Ishikawa (cell line): ENCODE measurements around the gene DNASE1L3.

Source experiments
- CEBPB ChIP-seq: IDR thresholded peaks from 2 replicates; pipeline ENCODE4 v1.6.1; 2012
- CREB1 ChIP-seq: IDR thresholded peaks from 2 replicates; pipeline ENCODE4 v1.6.1; 2012; ENCODE audit warnings: low read depth
- EGR1 ChIP-seq: IDR thresholded peaks from 2 replicates; pipeline ENCODE4 v1.6.1; 2012
- EP300 ChIP-seq: IDR thresholded peaks from 2 replicates; pipeline ENCODE4 v1.6.1; 2012; ENCODE audit warnings: borderline replicate concordance
- FOXM1 ChIP-seq: IDR thresholded peaks from 2 replicates; pipeline ENCODE4 v1.6.1; 2012; ENCODE audit warnings: low read depth, borderline replicate concordance
- MAX ChIP-seq: IDR thresholded peaks from 2 replicates; pipeline ENCODE4 v1.6.1; 2012
- NFIC ChIP-seq: IDR thresholded peaks from 2 replicates; pipeline ENCODE4 v1.6.1; 2012
- RAD21 ChIP-seq: IDR thresholded peaks from 2 replicates; pipeline ENCODE4 v1.6.1; 2012; ENCODE audit warnings: low read depth
- REST ChIP-seq: IDR thresholded peaks from 2 replicates; pipeline ENCODE4 v1.6.1; 2012; ENCODE audit warnings: low read depth, mild to moderate bottlenecking
- TAF1 ChIP-seq: IDR thresholded peaks from 2 replicates; pipeline ENCODE4 v1.6.1; 2012; ENCODE audit warnings: low read depth, mild to moderate bottlenecking
- TCF12 ChIP-seq: IDR thresholded peaks from 2 replicates; pipeline ENCODE4 v1.6.1; 2012; ENCODE audit warnings: low read depth
- TEAD4 ChIP-seq: IDR thresholded peaks from 2 replicates; pipeline ENCODE4 v1.6.1; 2012
- USF1 ChIP-seq: IDR thresholded peaks from 2 replicates; pipeline ENCODE4 v1.6.1; 2012
- YY1 ChIP-seq: IDR thresholded peaks from 2 replicates; pipeline ENCODE4 v1.6.1; 2012; ENCODE audit warnings: low read depth
- ZBTB7A ChIP-seq: IDR thresholded peaks from 2 replicates; pipeline ENCODE4 v1.6.1; 2012; ENCODE audit warnings: low read depth

Gene DNASE1L3

GRCh38 chr3:58193682-58194407 is 16.9 kb downstream of the DNASE1L3 start:
- TF ChIP-seq YY1 (no peak), EGR1 (no peak), MAX (no peak), REST (no peak), TCF12 (no peak), FOXM1 (no peak), CREB1 (no peak), USF1 (no peak)

- TF ChIP-seq CREB1 (no peak), REST (no peak), ZBTB7A (no peak), NFIC (no peak), TEAD4 (no peak), CEBPB (no peak), YY1 (no peak), USF1 (no peak), EP300 (no peak), FOXM1 (no peak)
Measured at GRCh38 chr3:58192069-58192468, 18.7 kb downstream of the DNASE1L3 start.

- TF ChIP-seq NFIC: no peak
- TF ChIP-seq TCF12: no peak
- no peak for TF ChIP-seq CREB1
- no peak for TF ChIP-seq EGR1
- no peak for TF ChIP-seq MAX
Measured at GRCh38 chr3:58191361-58191991, 19.3 kb downstream of the DNASE1L3 start.

GRCh38 chr3:58190882-58191281 is 19.9 kb downstream of the DNASE1L3 start:
- TF ChIP-seq MAX (no peak), EP300 (no peak), TEAD4 (no peak), FOXM1 (no peak), EGR1 (no peak)

GRCh38 chr3:58190291-58190690 is 20.5 kb downstream of the DNASE1L3 start:
- no peak for TF ChIP-seq MAX
- TF ChIP-seq YY1: no peak
- no peak for TF ChIP-seq RAD21
- TF ChIP-seq FOXM1: no peak

GRCh38 chr3:58189691-58190090 is 21.1 kb downstream of the DNASE1L3 start:
- no peak for TF ChIP-seq NFIC
- no peak for TF ChIP-seq EGR1
- no peak for TF ChIP-seq TAF1
- TF ChIP-seq YY1: no peak
- TF ChIP-seq MAX: no peak
- no peak for TF ChIP-seq USF1
- no peak for TF ChIP-seq CEBPB
